ENCODE measurements around the gene NTM.

DNA sequence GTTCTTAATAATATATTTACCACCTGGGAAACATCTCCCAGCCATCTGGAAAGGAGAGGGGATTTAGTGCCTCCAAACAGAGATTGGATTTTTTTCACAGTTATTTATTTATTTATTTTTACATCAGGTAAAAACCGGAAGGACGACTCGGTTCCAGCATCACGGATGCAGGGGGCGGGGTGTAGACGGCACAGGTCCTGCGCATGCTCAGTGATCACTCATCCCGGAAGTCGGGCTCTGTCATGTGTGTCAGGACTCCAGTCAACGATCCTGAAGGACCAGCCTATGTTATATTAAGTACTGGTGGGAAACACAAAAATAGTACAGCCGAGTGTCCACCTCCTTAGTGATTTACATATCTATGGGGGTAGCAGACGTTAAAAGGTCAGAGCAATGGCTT lies 467.6 kb downstream of the NTM start:
- TF ChIP-seq, protein P1, sequence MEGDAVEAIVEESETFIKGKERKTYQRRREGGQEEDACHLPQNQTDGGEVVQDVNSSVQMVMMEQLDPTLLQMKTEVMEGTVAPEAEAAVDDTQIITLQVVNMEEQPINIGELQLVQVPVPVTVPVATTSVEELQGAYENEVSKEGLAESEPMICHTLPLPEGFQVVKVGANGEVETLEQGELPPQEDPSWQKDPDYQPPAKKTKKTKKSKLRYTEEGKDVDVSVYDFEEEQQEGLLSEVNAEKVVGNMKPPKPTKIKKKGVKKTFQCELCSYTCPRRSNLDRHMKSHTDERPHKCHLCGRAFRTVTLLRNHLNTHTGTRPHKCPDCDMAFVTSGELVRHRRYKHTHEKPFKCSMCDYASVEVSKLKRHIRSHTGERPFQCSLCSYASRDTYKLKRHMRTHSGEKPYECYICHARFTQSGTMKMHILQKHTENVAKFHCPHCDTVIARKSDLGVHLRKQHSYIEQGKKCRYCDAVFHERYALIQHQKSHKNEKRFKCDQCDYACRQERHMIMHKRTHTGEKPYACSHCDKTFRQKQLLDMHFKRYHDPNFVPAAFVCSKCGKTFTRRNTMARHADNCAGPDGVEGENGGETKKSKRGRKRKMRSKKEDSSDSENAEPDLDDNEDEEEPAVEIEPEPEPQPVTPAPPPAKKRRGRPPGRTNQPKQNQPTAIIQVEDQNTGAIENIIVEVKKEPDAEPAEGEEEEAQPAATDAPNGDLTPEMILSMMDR (IDR thresholded peaks at IDR 0.05; ENCODE audit: low read depth, low read length): no peak
- no peak for TF ChIP-seq EZH2phosphoT487 (IDR thresholded peaks at IDR 0.05; ENCODE audit: low read depth)

Measured in OCI-LY3 (cell line).